Endodermal cell (in vitro differentiated cells): ENCODE measurements around the gene TOMM22. TPM values are rescaled to one million over a fixed set of nuclear protein-coding genes. Genes with fewer than 3 reads are reported as not detected.
A peak's percentile ranks its signal among the peaks of the same experiment; 100 is the strongest.

Source experiments
- DNase-seq: peaks from one replicate; pipeline ENCODE4 v3.0.0-alpha.2; 2017
- H3K27ac ChIP-seq: 2 replicates; pipeline ENCODE4 v1.5.1; 2013; ENCODE audit warnings: mild to moderate bottlenecking, low read depth, low read length, moderate library complexity
- H3K27me3 ChIP-seq: 2 replicates; pipeline ENCODE4 v1.6.1; 2013; ENCODE audit warnings: mild to moderate bottlenecking, low read length, moderate library complexity; ENCODE audit not compliant: insufficient read depth, control insufficient read depth, poor library complexity, severe bottlenecking
- H3K36me3 ChIP-seq: 2 replicates; pipeline ENCODE4 v1.7.0; 2013; ENCODE audit warnings: mild to moderate bottlenecking, low read length, moderate library complexity; ENCODE audit not compliant: control insufficient read depth, insufficient read depth
- H3K4me1 ChIP-seq: one replicate; pipeline ENCODE4 v1.7.0; 2013; ENCODE audit warnings: low read length; ENCODE audit not compliant: control insufficient read depth, insufficient read depth
- H3K4me3 ChIP-seq: 2 replicates; pipeline ENCODE4 v1.5.1; 2013; ENCODE audit warnings: mild to moderate bottlenecking, low read length, moderate library complexity
- H3K9ac ChIP-seq: 2 replicates; pipeline ENCODE4 v1.6.1; 2013; ENCODE audit warnings: mild to moderate bottlenecking, low read length, moderate library complexity; ENCODE audit not compliant: poor library complexity, severe bottlenecking; ENCODE audit errors: extremely low read depth
- H3K9me3 ChIP-seq: 2 replicates; pipeline ENCODE4 v1.6.1; 2013; ENCODE audit warnings: mild to moderate bottlenecking, low read length, moderate library complexity; ENCODE audit not compliant: control insufficient read depth
- H3K27ac Mint-ChIP-seq: 2 replicates; pipeline ENCODE4 v1.8.0; 2020; ENCODE audit warnings: mixed read lengths
- H3K27me3 Mint-ChIP-seq: 2 replicates; pipeline ENCODE4 v1.8.0; 2021; ENCODE audit warnings: mild to moderate bottlenecking, mixed read lengths; ENCODE audit not compliant: insufficient read depth
- H3K36me3 Mint-ChIP-seq: 2 replicates; pipeline ENCODE4 v1.8.0; 2020; ENCODE audit warnings: low read depth, mixed read lengths
- H3K4me1 Mint-ChIP-seq: 2 replicates; pipeline ENCODE4 v1.8.0; 2020; ENCODE audit warnings: mixed read lengths
- H3K4me3 Mint-ChIP-seq: 2 replicates; pipeline ENCODE4 v1.8.0; 2020; ENCODE audit warnings: mild to moderate bottlenecking, moderate library complexity, mixed read lengths
- H3K9me3 Mint-ChIP-seq: 2 replicates; pipeline ENCODE4 v1.8.0; 2020; ENCODE audit warnings: mild to moderate bottlenecking, mixed read lengths
- WGBS, 2 experiments: methylation state at CpG; one replicate each; pipeline versions ENCODE4 v1.1.5 to v1.1.7; 2013; ENCODE audit warnings: missing lambda C conversion rate in 2 of 2, mixed read lengths in 1 of 2; ENCODE audit not compliant: insufficient coverage in 1 of 2, insufficient read length in 1 of 2; 5-methylcytosine and 5-hydroxymethylcytosine counted together
- total RNA-seq, 2 donors: library from RNA; stranded (reverse); fragmentation: NEBNext Ultra II Directional in 1 of 2; extraction: Animal tissue kit (Norgen Biotek cat#: 25700) in 1 of 2; gene quantifications; 2 replicates in 1 of 2; 3 replicates in 1 of 2; pipeline ENCODE4 v1.2.1, GENCODE V29; 2021
- TF ChIP-seq, protein P1 (sequence below): fragments of 200-600 bp; sonication (generic); conservative IDR thresholded peaks from 2 replicates; pipeline ENCODE4 v1.5.0; 2021; ENCODE audit warnings: antibody characterized with exemption, mild to moderate bottlenecking

Gene TOMM22
- total RNA-seq, 2 donors from 2014 or later: 114 to 119 TPM

DNA sequence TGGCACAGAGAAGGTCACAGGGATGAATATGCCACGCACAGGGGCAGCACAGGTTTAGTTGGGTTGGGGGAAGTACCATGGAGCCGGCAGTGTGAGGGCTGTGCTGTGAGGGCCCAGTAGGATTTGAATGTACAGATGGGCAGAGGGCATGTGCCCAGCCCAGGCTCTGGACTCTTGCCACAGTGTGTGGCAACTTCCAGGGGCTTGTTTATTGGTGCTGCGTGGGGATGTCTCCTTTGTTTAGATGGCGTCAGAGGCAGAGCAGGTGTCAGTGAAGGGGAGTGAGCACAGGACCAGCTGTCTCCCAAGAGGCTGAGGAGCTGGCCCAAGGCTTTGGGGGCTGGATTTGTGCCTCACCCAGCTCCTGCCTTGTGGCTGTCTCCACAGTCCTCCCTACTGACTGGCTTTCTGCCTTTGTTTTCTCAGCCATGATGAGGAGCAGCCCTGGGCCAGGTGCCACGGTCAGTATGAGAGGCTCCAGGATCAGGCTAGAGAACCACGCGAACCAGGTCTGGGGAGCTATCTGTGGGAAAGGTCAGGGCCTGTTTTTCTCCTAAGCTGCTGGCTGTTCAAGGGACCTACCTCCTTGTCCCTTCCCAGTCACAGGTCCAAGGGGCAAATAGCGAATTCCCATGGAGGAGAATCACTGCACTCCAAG lies 52.1 kb downstream of the TOMM22 start:
- H3K27ac ChIP-seq: peak overlapping the region; percentile 29
- peaks cover 37% of the 10 kb centered on the region for H3K36me3 Mint-ChIP-seq
- no peak overlapping the region for H3K9ac ChIP-seq
- H3K27ac Mint-ChIP-seq: no peak overlapping the region
- no peak overlapping the region for H3K4me3 Mint-ChIP-seq
- no peak for DNase-seq
- H3K27me3 Mint-ChIP-seq: no peaks in the 10 kb centered on the region
- no peaks in the 10 kb centered on the region for H3K9me3 Mint-ChIP-seq
- TF ChIP-seq, protein P1, sequence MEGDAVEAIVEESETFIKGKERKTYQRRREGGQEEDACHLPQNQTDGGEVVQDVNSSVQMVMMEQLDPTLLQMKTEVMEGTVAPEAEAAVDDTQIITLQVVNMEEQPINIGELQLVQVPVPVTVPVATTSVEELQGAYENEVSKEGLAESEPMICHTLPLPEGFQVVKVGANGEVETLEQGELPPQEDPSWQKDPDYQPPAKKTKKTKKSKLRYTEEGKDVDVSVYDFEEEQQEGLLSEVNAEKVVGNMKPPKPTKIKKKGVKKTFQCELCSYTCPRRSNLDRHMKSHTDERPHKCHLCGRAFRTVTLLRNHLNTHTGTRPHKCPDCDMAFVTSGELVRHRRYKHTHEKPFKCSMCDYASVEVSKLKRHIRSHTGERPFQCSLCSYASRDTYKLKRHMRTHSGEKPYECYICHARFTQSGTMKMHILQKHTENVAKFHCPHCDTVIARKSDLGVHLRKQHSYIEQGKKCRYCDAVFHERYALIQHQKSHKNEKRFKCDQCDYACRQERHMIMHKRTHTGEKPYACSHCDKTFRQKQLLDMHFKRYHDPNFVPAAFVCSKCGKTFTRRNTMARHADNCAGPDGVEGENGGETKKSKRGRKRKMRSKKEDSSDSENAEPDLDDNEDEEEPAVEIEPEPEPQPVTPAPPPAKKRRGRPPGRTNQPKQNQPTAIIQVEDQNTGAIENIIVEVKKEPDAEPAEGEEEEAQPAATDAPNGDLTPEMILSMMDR: no peak
- 85 to 89% methylated on average over 3 to 8 of the region's 8 CpGs for WGBS, 2 experiments
- no peaks in the 10 kb centered on the region for H3K27me3 ChIP-seq
- H3K4me1 Mint-ChIP-seq: no peaks in the 10 kb centered on the region
- no peaks in the 10 kb centered on the region for H3K4me1 ChIP-seq
- peaks cover 82% of the 10 kb centered on the region for H3K36me3 ChIP-seq
- H3K4me3 ChIP-seq: no peak overlapping the region
- H3K9me3 ChIP-seq: no peaks in the 10 kb centered on the region

DNA sequence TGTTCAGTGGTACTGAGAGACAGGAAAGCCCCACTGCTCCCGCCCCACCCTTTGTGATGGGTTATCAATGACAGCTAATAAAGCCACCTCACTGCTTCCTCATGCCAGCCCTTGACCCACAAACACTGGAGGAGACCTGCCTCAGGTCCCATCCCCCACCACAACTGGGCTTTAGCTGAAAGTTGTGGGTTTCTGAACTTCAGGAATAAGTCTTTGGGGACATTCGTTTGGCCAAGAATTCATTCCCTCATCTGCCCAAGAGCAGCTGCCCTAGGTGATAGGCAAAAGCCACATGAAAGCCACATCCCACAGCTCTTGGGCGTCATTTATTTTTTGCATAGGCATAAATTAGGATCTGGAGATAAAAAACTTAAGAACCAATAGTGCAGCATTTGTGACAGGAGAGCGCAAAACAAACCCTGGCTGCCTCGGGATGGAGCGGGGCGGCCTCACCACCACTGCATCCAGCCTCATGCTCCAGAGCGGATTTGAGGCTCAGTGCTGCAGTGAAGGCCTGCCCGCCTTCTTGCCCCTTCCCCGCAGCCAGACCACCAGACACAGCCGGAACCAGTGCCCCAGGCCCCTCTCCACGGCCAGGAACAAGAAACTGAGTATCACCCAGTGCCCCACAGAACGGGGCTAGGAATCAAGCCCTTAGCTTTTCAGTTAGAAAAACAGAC lies 52.8 kb downstream of the TOMM22 start:
- H3K9ac ChIP-seq: no peak overlapping the region
- H3K9me3 ChIP-seq: no peaks in the 10 kb centered on the region
- TF ChIP-seq, protein P1: no peak
- peaks cover 37% of the 10 kb centered on the region for H3K36me3 Mint-ChIP-seq
- H3K4me3 ChIP-seq: no peak overlapping the region
- DNase-seq: no peak
- no peaks in the 10 kb centered on the region for H3K4me1 ChIP-seq
- WGBS, 2 experiments: 91 to 92% methylated on average over 12 to 13 of the region's 13 CpGs
- H3K27me3 ChIP-seq: no peaks in the 10 kb centered on the region
- peak overlapping the region; percentile 36 for H3K27ac ChIP-seq
- no peak overlapping the region for H3K27ac Mint-ChIP-seq
- no peaks in the 10 kb centered on the region for H3K9me3 Mint-ChIP-seq
- H3K4me1 Mint-ChIP-seq: no peaks in the 10 kb centered on the region
- H3K27me3 Mint-ChIP-seq: no peaks in the 10 kb centered on the region
- no peak overlapping the region for H3K4me3 Mint-ChIP-seq
- H3K36me3 ChIP-seq: peaks cover 82% of the 10 kb centered on the region

Other genes with a start within 250 kb of the TOMM22 start
- 1 to 10 TPM in 1 of 2 donors, under 1 TPM in 1; 0.37 to 1.4 TPM for gene KCNJ4, start 226.8 kb upstream of the TOMM22 start, total RNA-seq
- gene KDELR3, start 213.9 kb upstream of the TOMM22 start, total RNA-seq: 10 to 100 TPM; 11.4 to 14.9 TPM
- gene DDX17, start 175.6 kb upstream of the TOMM22 start, total RNA-seq: 100 to 1,000 TPM; 507 to 621 TPM
- 1 to 10 TPM; 4.2 to 6.8 TPM for gene DMC1, start 111.8 kb upstream of the TOMM22 start, total RNA-seq
- gene FAM227A, start 25.6 kb upstream of the TOMM22 start, total RNA-seq: 10 to 100 TPM in 1 of 2 donors, 1 to 10 TPM in 1; 9.1 to 14.9 TPM
- gene CBY1, start 25.3 kb upstream of the TOMM22 start, total RNA-seq: 10 to 100 TPM; 40.7 to 60.9 TPM
- gene JOSD1, start 19.0 kb downstream of the TOMM22 start, total RNA-seq: 10 to 100 TPM; 21.2 to 26.7 TPM
- gene GTPBP1, start 24.0 kb downstream of the TOMM22 start, total RNA-seq: 10 to 100 TPM; 79.0 to 86.1 TPM
- gene SUN2, start 74.0 kb downstream of the TOMM22 start, total RNA-seq: 10 to 100 TPM; 23.0 to 32.4 TPM
- gene DNAL4, start 112.2 kb downstream of the TOMM22 start, total RNA-seq: 10 to 100 TPM; 24.8 to 29.8 TPM
- gene NPTXR, start 162.1 kb downstream of the TOMM22 start, total RNA-seq: 1 to 10 TPM; 2.1 to 2.5 TPM
- 10 to 100 TPM; 12.8 to 28.2 TPM for gene CBX6, start 190.3 kb downstream of the TOMM22 start, total RNA-seq